GM12874 (cell line): ENCODE measurements around the gene KRTAP12-2.

Source experiments
- TF ChIP-seq, protein P1 (sequence below): IDR thresholded peaks from 2 replicates; pipeline ENCODE4 v1.5.1; 2011; ENCODE audit warnings: low read depth, mild to moderate bottlenecking, control low read depth, low read length, moderate library complexity; ENCODE audit not compliant: insufficient read depth

The KRTAP12-2 gene

DNA sequence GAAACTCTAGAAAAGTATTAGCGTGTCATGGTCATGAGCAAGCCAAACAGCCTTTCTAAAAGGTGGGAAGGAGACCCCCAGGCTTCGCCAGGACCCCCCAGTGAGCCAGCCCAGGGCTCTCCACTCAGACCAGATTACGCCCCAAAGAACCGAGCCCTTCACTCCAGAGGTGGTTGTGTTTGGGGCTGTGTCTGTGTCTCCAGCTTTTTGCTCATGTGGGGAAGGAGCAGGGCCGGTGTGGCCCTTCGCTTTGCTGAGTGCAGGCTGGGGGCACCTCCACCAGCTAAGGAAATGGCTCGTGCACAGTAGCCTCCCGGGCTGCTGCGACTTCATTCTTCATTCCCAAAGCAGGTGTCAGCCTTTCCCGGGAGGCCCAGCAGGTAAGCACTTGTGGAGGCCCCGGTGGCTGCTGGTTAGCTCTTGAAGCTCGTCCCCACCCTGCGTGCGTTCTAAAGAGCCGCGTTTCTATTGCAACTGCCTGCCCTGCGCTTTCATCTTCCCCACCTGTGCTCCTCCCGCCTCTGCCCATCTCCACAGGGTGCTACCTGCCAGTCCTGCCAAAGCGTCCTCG, 44.1 kb upstream of the KRTAP12-2 start:
- TF ChIP-seq, protein P1, sequence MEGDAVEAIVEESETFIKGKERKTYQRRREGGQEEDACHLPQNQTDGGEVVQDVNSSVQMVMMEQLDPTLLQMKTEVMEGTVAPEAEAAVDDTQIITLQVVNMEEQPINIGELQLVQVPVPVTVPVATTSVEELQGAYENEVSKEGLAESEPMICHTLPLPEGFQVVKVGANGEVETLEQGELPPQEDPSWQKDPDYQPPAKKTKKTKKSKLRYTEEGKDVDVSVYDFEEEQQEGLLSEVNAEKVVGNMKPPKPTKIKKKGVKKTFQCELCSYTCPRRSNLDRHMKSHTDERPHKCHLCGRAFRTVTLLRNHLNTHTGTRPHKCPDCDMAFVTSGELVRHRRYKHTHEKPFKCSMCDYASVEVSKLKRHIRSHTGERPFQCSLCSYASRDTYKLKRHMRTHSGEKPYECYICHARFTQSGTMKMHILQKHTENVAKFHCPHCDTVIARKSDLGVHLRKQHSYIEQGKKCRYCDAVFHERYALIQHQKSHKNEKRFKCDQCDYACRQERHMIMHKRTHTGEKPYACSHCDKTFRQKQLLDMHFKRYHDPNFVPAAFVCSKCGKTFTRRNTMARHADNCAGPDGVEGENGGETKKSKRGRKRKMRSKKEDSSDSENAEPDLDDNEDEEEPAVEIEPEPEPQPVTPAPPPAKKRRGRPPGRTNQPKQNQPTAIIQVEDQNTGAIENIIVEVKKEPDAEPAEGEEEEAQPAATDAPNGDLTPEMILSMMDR = no peak

DNA sequence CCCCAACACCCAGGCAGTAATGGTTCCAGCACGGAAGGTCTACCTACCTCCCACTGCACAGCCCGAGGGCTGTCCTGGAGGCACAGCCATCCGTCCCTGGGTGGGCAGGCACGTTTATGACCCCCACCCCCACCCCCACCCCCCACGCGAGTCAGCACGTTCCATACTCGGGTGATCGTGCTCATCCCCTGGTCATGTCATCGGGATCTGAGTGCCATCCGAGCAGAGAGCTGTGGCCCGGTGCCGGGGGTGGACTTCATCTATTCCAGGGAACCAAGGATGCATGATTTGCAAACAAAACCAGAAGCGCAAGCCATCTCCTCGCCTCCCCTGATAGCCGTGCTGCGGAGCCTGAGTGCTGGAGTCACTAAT, 43.6 kb upstream of the KRTAP12-2 start:
- TF ChIP-seq, protein P1 = no peak

DNA sequence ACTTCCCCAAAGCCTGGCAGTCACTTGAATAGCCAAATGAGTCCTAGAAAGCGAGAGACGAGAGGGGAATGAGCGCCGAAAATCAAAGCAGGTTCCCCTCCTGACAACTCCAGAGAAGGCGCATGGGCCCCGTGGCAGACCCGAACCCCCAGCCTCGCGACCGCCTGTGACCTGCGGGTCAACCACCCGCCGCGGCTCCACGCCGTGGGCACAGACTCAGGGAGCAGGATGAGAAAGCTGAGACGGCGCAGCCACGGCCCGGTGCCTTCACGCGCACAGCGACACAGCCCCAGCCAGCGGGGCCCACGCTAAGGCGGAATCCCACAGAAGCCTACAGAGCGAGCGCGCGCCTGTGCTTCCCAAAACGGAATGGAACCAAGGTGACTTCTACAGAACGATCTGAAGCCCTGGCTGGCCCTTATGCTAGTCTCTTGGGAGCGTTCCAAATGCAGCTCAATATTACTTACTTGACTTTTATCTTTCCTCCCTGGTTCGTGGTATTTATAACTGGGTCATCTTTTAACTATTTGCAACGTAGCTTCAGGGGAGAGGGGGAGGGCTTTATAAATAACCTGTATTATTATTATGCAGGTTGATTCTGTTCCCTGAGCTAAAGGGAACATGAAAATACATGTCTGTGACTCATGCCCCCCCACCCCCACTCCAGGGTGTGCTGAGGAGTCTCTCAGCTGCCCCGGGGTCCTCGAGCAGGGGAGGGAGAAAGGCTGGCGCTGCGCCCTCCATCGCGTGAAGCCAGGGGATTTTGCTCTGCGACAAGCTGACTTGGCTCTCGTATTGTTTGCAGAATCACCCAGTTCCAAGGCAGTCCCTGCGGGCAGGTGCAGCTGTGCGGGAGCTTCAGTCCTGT, 42.9 kb upstream of the KRTAP12-2 start:
- TF ChIP-seq, protein P1 = no peak

DNA sequence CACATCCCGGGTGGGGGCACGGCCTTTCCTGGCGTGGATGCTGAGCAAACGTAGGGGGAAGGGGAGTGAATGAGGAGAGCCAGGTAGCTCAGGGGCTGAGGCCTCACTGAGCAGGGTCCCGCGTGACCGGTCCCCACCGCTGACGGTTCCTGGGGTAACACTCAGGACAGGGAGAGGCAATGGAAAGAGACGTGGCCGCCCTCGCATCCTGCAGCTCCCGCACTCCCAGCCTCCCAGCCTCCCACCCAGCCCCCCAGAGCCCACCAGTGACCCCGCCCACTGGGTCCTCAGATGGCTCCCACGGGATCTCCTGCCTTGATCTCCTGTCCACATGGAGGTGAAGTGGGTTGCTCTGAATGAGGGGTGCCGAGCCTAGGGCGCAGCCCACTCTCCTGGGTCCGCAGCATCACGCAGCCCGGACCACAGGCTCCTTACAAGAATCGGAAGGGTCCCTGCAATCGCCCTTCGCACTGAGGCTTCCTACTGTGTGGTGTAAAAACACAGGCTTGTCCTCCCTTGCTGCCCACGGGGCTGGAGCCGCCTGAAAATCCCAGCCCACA, 42.2 kb upstream of the KRTAP12-2 start:
- TF ChIP-seq, protein P1 = no peak

DNA sequence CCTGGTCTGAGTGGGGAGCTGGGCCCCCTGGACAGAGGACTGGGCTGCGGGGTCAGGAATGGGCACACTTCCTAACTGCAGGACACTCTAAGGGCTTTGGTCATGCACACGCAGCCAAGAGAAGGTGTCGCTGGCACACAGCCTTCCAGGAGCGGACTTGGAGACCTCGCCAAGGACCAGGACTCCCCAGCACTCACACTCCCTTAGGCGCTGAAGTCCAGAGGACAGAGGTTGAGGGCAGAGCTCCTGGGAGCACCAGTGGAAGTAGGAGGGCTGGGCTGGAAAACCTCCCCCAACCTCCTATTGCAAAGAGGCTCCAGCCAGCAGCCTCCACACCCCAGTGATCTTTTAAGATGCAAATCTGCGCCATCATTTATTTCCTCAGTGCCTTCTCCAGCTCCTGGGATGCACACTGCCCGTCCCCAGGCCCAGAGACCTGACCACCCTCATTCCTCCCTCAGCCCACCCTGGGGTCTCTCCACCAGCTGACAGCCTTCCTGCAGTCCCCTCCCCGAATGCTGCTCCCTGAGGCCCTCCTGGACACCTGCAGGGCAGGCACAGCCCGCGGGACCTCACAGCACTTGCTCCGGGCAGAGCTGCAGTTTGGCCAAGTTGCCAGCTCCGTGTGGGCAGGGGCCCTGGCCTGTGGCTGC, 41.6 kb upstream of the KRTAP12-2 start:
- TF ChIP-seq, protein P1 = no peak

DNA sequence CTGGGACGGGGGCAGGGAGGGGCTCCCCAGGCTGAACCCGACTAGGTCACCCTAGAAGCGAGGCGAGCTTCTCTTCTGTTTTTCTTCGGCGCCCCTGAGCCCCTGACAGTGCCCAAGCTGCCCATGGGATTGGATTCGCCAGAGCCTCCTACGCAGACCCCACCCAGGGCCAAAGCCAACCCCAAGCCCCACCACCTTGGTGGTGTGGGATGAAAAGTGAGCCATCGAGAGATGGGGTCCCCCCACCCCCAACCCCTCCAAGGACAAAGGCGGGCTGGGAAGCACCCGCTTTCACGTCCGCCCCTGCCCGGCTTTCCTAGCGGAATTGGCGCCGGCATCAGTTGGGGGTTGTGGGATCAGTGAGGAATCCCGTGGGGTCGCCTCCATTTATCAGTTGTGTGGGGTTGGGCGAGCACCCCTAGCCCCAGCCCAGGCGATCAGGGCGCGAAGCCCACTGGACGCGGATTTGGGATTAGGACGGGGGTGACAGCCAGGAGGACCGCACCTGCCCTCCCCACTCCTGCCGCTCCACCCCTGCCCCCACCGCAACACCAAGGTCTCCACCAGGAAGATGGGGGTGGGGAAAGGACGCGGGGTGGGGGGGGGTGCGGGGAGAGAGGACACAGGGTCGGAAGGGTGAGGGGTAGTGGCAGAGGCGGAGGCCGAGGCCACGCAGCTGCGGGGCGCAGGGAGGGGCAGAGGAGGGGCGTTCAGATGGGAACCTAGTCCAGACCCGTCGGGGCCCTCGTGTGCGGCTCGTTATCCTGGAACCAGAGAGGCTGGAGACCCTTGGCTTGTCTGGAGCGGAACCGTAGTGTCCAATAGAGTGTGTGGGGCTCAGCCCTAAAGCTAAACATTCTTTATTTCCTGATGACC, 40.2 kb upstream of the KRTAP12-2 start:
- TF ChIP-seq, protein P1 = no peak
